HL-60 (cell line): Measurements from ENCODE around the gene EIF4G1.

Source experiments
- CTCF ChIP-seq: IDR thresholded peaks from one replicate; pipeline ENCODE4 v1.5.1; 2011; ENCODE audit warnings: low read length, control low read depth, inconsistent platforms; ENCODE audit not compliant: insufficient read depth
- GABPA ChIP-seq: IDR thresholded peaks from 2 replicates; pipeline ENCODE4 v1.6.1; 2012; ENCODE audit warnings: low read depth
- POLR2AphosphoS5 ChIP-seq: IDR thresholded peaks from 2 replicates; pipeline ENCODE4 v1.6.1; 2012; ENCODE audit warnings: low read depth

GRCh38 chr3:184383033-184383740 lies 68.8 kb downstream of the EIF4G1 start:
- TF ChIP-seq CTCF (no peak), GABPA (no peak), POLR2AphosphoS5 (no peak)
